ENCODE measurements around the gene ZGPAT. TPM values are rescaled to one million over a fixed set of nuclear protein-coding genes. Genes with fewer than 3 reads are reported as not detected.

ZGPAT gene
- total and polyA plus RNA-seq, 2 of the 13 experiments (the other 11 are each of a cell fraction or from before 2014, with no cell fraction given), result 23.0 to 41.9 TPM

GRCh38 chr20:63736893-63737694, 29.3 kb downstream of the ZGPAT start (continued):
- no peak for TF ChIP-seq NCOR1 (IDR thresholded peaks at IDR 0.05; ENCODE audit: borderline replicate concordance, low read length)
- TF ChIP-seq SRF (IDR thresholded peaks at IDR 0.05; ENCODE audit: low read depth, low read length), result no peak
- no peak for TF ChIP-seq ATF7 (IDR thresholded peaks at IDR 0.05)
- no peak for TF ChIP-seq ATF7 (CRISPR knock-in tag; IDR thresholded peaks at IDR 0.05)
- peak; percentile 87; the same call in 1 of the 2 replicates for TF ChIP-seq ZNF747 (CRISPR knock-in tag; IDR thresholded peaks at IDR 0.05; ENCODE audit: borderline replicate concordance)
- TF ChIP-seq ZMYM3 (CRISPR knock-in tag; IDR thresholded peaks at IDR 0.05), result no peak
- TF ChIP-seq ZNF563 (CRISPR knock-in tag; IDR thresholded peaks at IDR 0.05), result peak; percentile 38; the same call in 1 of the 2 replicates
- peak; percentile 80; the same call in 1 of the 2 replicates for TF ChIP-seq ZFYVE20 (CRISPR knock-in tag; IDR thresholded peaks at IDR 0.05; ENCODE audit: borderline replicate concordance, low read depth)
- no peak for TF ChIP-seq MLXIP (CRISPR knock-in tag; IDR thresholded peaks at IDR 0.05; ENCODE audit: borderline replicate concordance)
- TF ChIP-seq NFRKB (IDR thresholded peaks at IDR 0.05), result no peak
- TF ChIP-seq CAMTA2 (CRISPR knock-in tag; IDR thresholded peaks at IDR 0.05; ENCODE audit: borderline replicate concordance), result peak; percentile 31
- no peak for TF ChIP-seq SMARCC2 (IDR thresholded peaks at IDR 0.05)
- no peak for TF ChIP-seq TCF12 (IDR thresholded peaks at IDR 0.05)
- peak; percentile 46 for TF ChIP-seq TCF12 (CRISPR knock-in tag; IDR thresholded peaks at IDR 0.05)
- TF ChIP-seq NFKBIZ (CRISPR knock-in tag; IDR thresholded peaks at IDR 0.05), result 0 out of 2 replicates have a peak, but pooled peaks have one; percentile 6
- TF ChIP-seq ZBTB42 (CRISPR knock-in tag; IDR thresholded peaks at IDR 0.05), result 0 out of 2 replicates have a peak, but pooled peaks have one; percentile 54
- no peak for TF ChIP-seq ZBTB20 (CRISPR knock-in tag; IDR thresholded peaks at IDR 0.05; ENCODE audit: borderline replicate concordance, low read depth)
- 0 out of 2 replicates have a peak, but pooled peaks have one; percentile 32 for TF ChIP-seq ZNF597 (CRISPR knock-in tag; IDR thresholded peaks at IDR 0.05)
- no peak for TF ChIP-seq ZNF660 (CRISPR knock-in tag; IDR thresholded peaks at IDR 0.05; ENCODE audit: borderline replicate concordance, low read depth)
- TF ChIP-seq ZNF546 (CRISPR knock-in tag; conservative IDR thresholded peaks at IDR 0.05), result no peak
- no peak for TF ChIP-seq ZMYM2 (CRISPR knock-in tag; IDR thresholded peaks at IDR 0.05)
- TF ChIP-seq MXD3 (CRISPR knock-in tag; IDR thresholded peaks at IDR 0.05), result 0 out of 2 replicates have a peak, but pooled peaks have one; percentile 62
- no peak for TF ChIP-seq ZFP36L1 (CRISPR knock-in tag; IDR thresholded peaks at IDR 0.05)
- no peak for TF ChIP-seq NAIF1 (CRISPR knock-in tag; IDR thresholded peaks at IDR 0.05; ENCODE audit: borderline replicate concordance)
- TF ChIP-seq ZNF878 (CRISPR knock-in tag; IDR thresholded peaks at IDR 0.05), result no peak
